CD8-positive, alpha-beta memory T cell (primary cell): ENCODE results near the gene HSPG2. TPM values are rescaled to one million over a fixed set of nuclear protein-coding genes. Genes with fewer than 3 reads are reported as not detected.

Experiments
- CTCF ChIA-PET: fragments of 350-600 bp; sonication (Branson Sonifier 250); formaldehyde crosslinking; loops from one replicate; lab custom pipeline; 2021; ENCODE audit warnings: antibody characterized with exemption; lab: Charles Lee
- POLR2A ChIA-PET: fragments of 350-600 bp; sonication (Branson Sonifier 250); formaldehyde crosslinking; loops from one replicate; lab custom pipeline; 2021; ENCODE audit warnings: antibody characterized with exemption; lab: Charles Lee
- DNase-seq, 5 donors: peaks; one replicate each; pipeline versions ENCODE4 v3.0.0 to v3.0.0-alpha.2; 2020 to 2022; ENCODE audit warnings: mixed read lengths in 1 of 5
- H3K27ac ChIP-seq: one replicate; pipeline ENCODE4 v1.7.0; 2013; ENCODE audit warnings: low read depth, mild to moderate bottlenecking, low read length, moderate library complexity
- H3K27me3 ChIP-seq: 2 replicates; pipeline ENCODE4 v1.7.0; 2013; ENCODE audit warnings: low read length, mild to moderate bottlenecking; ENCODE audit not compliant: insufficient read depth, poor library complexity, severe bottlenecking
- H3K36me3 ChIP-seq: 2 replicates; pipeline ENCODE4 v1.7.0; 2013; ENCODE audit warnings: mild to moderate bottlenecking, low read length, moderate library complexity; ENCODE audit not compliant: insufficient read depth
- H3K4me1 ChIP-seq: 2 replicates; pipeline ENCODE4 v1.7.0; 2013; ENCODE audit warnings: mild to moderate bottlenecking, low read length, moderate library complexity; ENCODE audit not compliant: insufficient read depth
- H3K4me3 ChIP-seq: 2 replicates; pipeline ENCODE4 v1.7.0; 2013; ENCODE audit warnings: mild to moderate bottlenecking, low read length
- H3K9me3 ChIP-seq: 2 replicates; pipeline ENCODE4 v1.7.0; 2013; ENCODE audit warnings: mild to moderate bottlenecking, low read length
- H3K27ac Mint-ChIP-seq, 8 donors: one replicate each; pipeline ENCODE4 v1.8.0; 2020 to 2021; ENCODE audit warnings: mixed read lengths in 8 of 8, mild to moderate bottlenecking in 6 of 8, inconsistent platforms in 3 of 8, moderate library complexity in 3 of 8
- H3K27me3 Mint-ChIP-seq, 2 donors: one replicate each; pipeline ENCODE4 v1.8.0; 2020 to 2021; ENCODE audit warnings: mixed read lengths in 2 of 2, mild to moderate bottlenecking in 1 of 2, moderate library complexity in 1 of 2
- H3K36me3 Mint-ChIP-seq, 3 donors: one replicate each; pipeline ENCODE4 v1.8.0; 2020 to 2021; ENCODE audit warnings: mixed read lengths in 3 of 3, inconsistent platforms in 1 of 3, mild to moderate bottlenecking in 1 of 3
- H3K4me1 Mint-ChIP-seq, 3 donors: one replicate each; pipeline ENCODE4 v1.8.0; 2020 to 2021; ENCODE audit warnings: mixed read lengths in 3 of 3, inconsistent platforms in 1 of 3, mild to moderate bottlenecking in 1 of 3
- H3K4me3 Mint-ChIP-seq, 7 donors: one replicate each; pipeline ENCODE4 v1.8.0; 2020 to 2021; ENCODE audit warnings: mixed read lengths in 7 of 7, mild to moderate bottlenecking in 6 of 7, moderate library complexity in 4 of 7, inconsistent platforms in 2 of 7
- H3K9me3 Mint-ChIP-seq, 5 donors: one replicate each; pipeline ENCODE4 v1.8.0; 2020 to 2022; ENCODE audit warnings: mixed read lengths in 5 of 5, mild to moderate bottlenecking in 3 of 5, moderate library complexity in 2 of 5, inconsistent platforms in 1 of 5
- polyA plus RNA-seq: library from polyadenylated mRNA; unstranded; fragments of 300-500 nt; fragmentation: Illumina TruSeq; gene quantifications from one replicate; pipeline ENCODE4 v1.2.3, GENCODE V29; 2021
- total RNA-seq, 2 experiments: library from RNA; stranded (reverse); gene quantifications; one replicate each; pipeline ENCODE4 v1.2.3, GENCODE V29; 2021

HSPG2 gene
- total and polyA plus RNA-seq, 3 experiments from 2014 or later, result 0.24 to 0.72 TPM; not detected in 1

DNA sequence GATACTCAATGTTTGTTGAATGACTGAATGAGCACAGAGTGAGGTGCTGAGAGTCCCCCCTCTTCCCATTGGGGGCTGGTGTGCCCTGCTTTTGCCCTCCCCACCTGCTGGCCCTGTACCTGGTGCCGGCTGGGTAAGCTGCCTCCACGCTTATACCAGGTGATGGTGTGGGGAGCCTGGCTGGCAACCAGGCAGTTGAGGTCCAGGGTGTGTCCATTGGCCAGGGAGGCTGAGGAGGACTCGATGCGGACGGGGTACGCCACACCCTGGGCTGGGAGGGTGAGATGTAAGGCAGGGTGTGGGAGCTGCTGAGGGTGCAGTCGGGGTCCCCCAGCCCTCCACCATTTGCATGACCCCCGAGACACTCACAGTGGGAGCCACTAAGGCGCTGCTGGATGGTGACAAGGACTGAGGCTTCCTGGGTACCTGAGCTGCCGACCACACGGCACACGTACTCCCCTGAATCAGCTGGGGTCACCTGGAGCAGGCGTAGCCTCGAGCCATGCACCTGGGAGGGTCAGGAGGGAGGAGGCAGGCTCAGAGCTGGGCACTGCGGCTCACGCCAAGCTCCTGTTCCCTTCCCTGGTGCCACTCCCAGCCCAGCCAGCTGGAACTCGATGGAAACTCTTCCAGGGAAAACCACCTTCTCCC, 88.5 kb downstream of the HSPG2 start:
- no peak overlapping the region for H3K27ac Mint-ChIP-seq
- H3K4me1 Mint-ChIP-seq, result no peaks in the 10 kb centered on the region
- no peaks in the 10 kb centered on the region for H3K9me3 Mint-ChIP-seq
- no peaks in the 10 kb centered on the region for H3K27me3 Mint-ChIP-seq
- Histone ChIP-seq H3K36me3 (no peaks in the 10 kb centered on the region), H3K27me3 (no peaks in the 10 kb centered on the region), H3K4me1 (no peaks in the 10 kb centered on the region), H3K9me3 (no peaks in the 10 kb centered on the region), H3K27ac (no peak overlapping the region), H3K4me3 (no peak overlapping the region)
- H3K36me3 Mint-ChIP-seq, result no peaks in the 10 kb centered on the region
- ChIA-PET CTCF (no interaction called here), POLR2A (no interaction called here)
- DNase-seq, result no peak
- no peak overlapping the region for H3K4me3 Mint-ChIP-seq

DNA sequence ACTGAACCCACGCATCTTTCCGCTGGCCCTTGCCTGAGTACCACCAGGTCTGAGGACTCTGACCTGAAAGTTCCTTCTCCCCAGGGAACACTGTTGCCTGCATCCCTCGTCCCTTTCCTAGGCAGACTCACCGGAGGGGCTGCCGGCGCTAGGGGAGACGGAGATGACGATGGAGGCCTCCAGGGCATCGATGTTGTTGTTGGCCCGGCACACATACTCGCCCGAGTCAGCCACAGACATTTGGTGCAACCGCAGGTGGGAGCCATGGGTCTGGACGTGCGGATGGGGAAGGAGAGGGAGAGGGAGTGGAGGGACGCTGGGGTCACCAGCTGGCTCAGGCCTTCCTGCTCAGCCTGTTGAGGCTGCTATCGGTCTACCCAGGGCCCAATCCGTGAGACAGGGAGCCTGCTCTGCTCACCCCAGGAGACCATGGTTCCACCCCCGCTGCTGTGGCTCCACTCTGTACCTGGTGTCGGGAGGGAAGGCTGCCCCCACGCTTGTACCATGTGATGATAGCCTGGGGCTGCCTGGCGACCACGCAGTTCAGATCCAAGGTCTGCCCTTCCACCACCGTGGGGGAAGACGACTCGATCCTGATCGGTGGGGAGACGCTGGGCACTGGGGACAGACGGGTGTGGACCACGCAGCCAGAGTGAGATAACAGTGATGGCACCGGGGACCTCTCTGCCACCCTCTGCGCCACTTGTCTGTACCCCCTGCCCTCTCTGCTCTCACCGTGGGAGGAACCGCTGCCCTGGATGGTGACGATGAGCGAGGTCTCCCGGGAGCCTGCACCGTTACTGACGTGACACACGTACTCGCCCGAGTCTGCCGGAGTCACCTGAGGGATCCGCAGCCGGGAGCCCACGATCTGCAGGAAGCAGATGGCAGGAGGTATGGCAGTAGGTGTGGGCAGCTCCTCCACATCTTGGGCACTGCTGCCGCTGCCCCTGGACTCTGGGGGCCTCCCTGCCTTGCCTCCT, 89.6 kb downstream of the HSPG2 start:
- no peak overlapping the region for H3K4me3 ChIP-seq
- ChIA-PET POLR2A (no interaction called here), CTCF (no interaction called here)
- no peaks in the 10 kb centered on the region for H3K4me1 ChIP-seq
- no peaks in the 10 kb centered on the region for H3K9me3 Mint-ChIP-seq
- no peak for DNase-seq
- H3K27me3 ChIP-seq, result no peaks in the 10 kb centered on the region
- no peak overlapping the region for H3K27ac Mint-ChIP-seq
- H3K9me3 ChIP-seq, result no peaks in the 10 kb centered on the region
- no peaks in the 10 kb centered on the region for H3K27me3 Mint-ChIP-seq
- H3K4me1 Mint-ChIP-seq, result no peaks in the 10 kb centered on the region
- no peak overlapping the region for H3K4me3 Mint-ChIP-seq
- H3K27ac ChIP-seq, result no peak overlapping the region
- H3K36me3 Mint-ChIP-seq, result no peaks in the 10 kb centered on the region
- H3K36me3 ChIP-seq, result no peaks in the 10 kb centered on the region

DNA sequence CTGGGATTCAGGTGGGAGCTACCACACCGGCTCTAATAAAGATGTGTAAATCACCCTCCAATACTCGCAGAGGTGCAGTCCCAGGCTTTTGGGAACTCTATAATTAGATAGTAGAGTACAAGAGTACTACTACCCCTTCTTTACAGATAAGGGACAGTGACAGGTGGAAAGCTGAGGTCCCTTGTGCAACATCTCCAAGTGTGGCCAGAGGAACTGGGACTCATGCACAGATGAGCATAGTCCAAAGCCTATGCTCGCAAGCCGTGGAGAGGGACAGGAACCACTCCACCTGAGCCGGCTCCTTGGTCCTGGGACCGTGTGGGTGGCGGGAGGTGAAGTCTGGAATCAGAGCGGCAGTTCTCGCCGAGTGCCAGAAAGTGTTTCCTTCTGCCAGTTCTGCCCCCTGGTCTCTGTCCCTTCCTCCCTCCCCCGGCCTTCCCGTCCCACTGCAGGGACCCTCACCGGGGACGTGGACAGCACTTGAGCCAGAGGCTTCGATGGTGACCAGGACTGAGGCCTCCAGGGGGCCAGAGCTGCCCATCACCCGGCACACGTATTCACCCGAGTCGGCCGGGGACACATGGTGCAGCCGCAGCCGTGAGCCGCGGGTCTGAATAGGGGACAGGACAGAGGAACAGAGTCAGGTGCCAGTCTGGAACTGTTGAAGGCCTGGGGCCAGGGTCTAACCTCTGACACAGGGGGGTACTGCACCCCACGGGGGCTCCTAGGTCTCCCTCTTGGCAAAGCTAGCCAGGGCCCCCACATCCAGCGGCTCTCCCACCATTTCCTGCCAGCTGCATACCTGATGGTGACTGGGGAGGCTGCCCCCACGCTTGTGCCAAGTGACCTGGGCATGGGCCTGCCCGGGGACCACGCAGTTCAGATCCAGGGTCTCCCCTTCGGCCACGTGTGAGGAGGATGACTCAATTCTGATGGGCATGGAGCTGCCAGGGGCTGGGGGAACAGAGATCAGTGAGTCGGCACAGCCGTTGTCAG, 91.2 kb downstream of the HSPG2 start:
- Mint-ChIP-seq H3K9me3 (no peaks in the 10 kb centered on the region), H3K27me3 (no peaks in the 10 kb centered on the region), H3K36me3 (no peaks in the 10 kb centered on the region), H3K27ac (no peak overlapping the region), H3K4me1 (no peaks in the 10 kb centered on the region), H3K4me3 (no peak overlapping the region)
- Histone ChIP-seq H3K36me3 (no peaks in the 10 kb centered on the region), H3K27ac (no peak overlapping the region), H3K27me3 (no peaks in the 10 kb centered on the region), H3K9me3 (no peaks in the 10 kb centered on the region), H3K4me3 (no peak overlapping the region), H3K4me1 (no peaks in the 10 kb centered on the region)
- ChIA-PET CTCF (no interaction called here), POLR2A (no interaction called here)
- no peak for DNase-seq

DNA sequence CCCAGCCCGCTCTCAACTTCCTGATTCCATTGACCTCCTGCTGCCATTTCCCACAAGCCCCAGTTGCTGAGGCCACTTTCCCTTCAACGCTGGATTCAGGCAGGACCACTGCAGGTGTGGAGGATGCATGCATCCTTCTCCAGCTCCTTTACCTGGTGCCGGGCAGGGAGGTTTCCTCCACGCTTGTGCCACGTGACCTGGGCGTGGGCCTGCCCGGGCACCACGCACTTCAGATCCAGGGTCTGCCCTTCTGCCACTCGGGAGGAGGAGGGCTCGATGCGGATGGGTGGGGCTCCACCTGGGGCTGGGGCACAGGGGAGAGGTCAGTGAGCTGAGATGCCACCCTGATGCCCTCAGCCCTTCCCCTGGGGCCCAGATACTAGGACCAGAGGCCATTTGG, 93.1 kb downstream of the HSPG2 start:
- ChIA-PET POLR2A (no interaction called here), CTCF (no interaction called here)
- Histone ChIP-seq H3K4me1 (no peaks in the 10 kb centered on the region), H3K27ac (no peak overlapping the region), H3K27me3 (no peaks in the 10 kb centered on the region), H3K36me3 (no peaks in the 10 kb centered on the region), H3K4me3 (no peak overlapping the region), H3K9me3 (no peaks in the 10 kb centered on the region)
- Mint-ChIP-seq H3K36me3 (no peaks in the 10 kb centered on the region), H3K9me3 (no peaks in the 10 kb centered on the region), H3K27me3 (no peaks in the 10 kb centered on the region), H3K27ac (peak overlapping the region in 1 of 8 donors; percentile 50), H3K4me1 (no peaks in the 10 kb centered on the region), H3K4me3 (no peak overlapping the region)
- no peak for DNase-seq

GRCh38 chr1:21843208-21843607, 93.9 kb downstream of the HSPG2 start:
- no peaks in the 10 kb centered on the region for H3K4me1 ChIP-seq
- H3K9me3 ChIP-seq, result no peaks in the 10 kb centered on the region
- H3K27ac Mint-ChIP-seq, result no peak overlapping the region
- H3K4me3 ChIP-seq, result no peak overlapping the region
- no peaks in the 10 kb centered on the region for H3K36me3 ChIP-seq
- POLR2A ChIA-PET, result no interaction called here
- H3K27me3 Mint-ChIP-seq, result no peaks in the 10 kb centered on the region
- no peaks in the 10 kb centered on the region for H3K4me1 Mint-ChIP-seq
- H3K27ac ChIP-seq, result no peak overlapping the region
- no peaks in the 10 kb centered on the region for H3K9me3 Mint-ChIP-seq
- no peaks in the 10 kb centered on the region for H3K36me3 Mint-ChIP-seq
- no peaks in the 10 kb centered on the region for H3K27me3 ChIP-seq
- H3K4me3 Mint-ChIP-seq, result no peak overlapping the region
- CTCF ChIA-PET, result no interaction called here
- no peak for DNase-seq

- Mint-ChIP-seq H3K27ac (no peak overlapping the region), H3K4me3 (no peak overlapping the region), H3K27me3 (no peaks in the 10 kb centered on the region), H3K4me1 (no peaks in the 10 kb centered on the region), H3K36me3 (no peaks in the 10 kb centered on the region), H3K9me3 (no peaks in the 10 kb centered on the region)
- Histone ChIP-seq H3K27ac (no peak overlapping the region), H3K4me1 (no peaks in the 10 kb centered on the region), H3K4me3 (no peak overlapping the region), H3K9me3 (no peaks in the 10 kb centered on the region), H3K36me3 (no peaks in the 10 kb centered on the region), H3K27me3 (no peaks in the 10 kb centered on the region)
- ChIA-PET CTCF (no interaction called here), POLR2A (no interaction called here)
- no peak for DNase-seq
These were observed 94.4 kb downstream of the HSPG2 start for GRCh38 chr1:21842606-21843162.

- no peaks in the 10 kb centered on the region for H3K4me1 ChIP-seq
- H3K4me1 Mint-ChIP-seq, result no peaks in the 10 kb centered on the region
- H3K36me3 Mint-ChIP-seq, result no peaks in the 10 kb centered on the region
- ChIA-PET POLR2A (no interaction called here), CTCF (no interaction called here)
- no peaks in the 10 kb centered on the region for H3K36me3 ChIP-seq
- no peaks in the 10 kb centered on the region for H3K27me3 ChIP-seq
- no peak for DNase-seq
- H3K27me3 Mint-ChIP-seq, result no peaks in the 10 kb centered on the region
- no peak overlapping the region for H3K27ac ChIP-seq
- H3K9me3 Mint-ChIP-seq, result no peaks in the 10 kb centered on the region
- no peak overlapping the region for H3K27ac Mint-ChIP-seq
- no peak overlapping the region for H3K4me3 ChIP-seq
- H3K4me3 Mint-ChIP-seq, result no peak overlapping the region
- H3K9me3 ChIP-seq, result no peaks in the 10 kb centered on the region
These were observed 95.2 kb downstream of the HSPG2 start for GRCh38 chr1:21841852-21842466.
